GM18861 (cell line): ENCODE results near the gene ZP3.
A peak's percentile ranks its signal among the peaks of the same experiment; 100 is the strongest.
"Not testable (repeated sequence)": the region's sequence is repeated elsewhere in the genome, so short reads cannot be mapped to it uniquely, and the experiment has no call there.

Source experiments
- ATAC-seq: cut with Tn5 transposase; IDR thresholded peaks from one replicate; pipeline ENCODE4 v1.9.1; 2021; ENCODE audit not compliant: unreplicated experiment

Gene ZP3

GRCh38 chr7:76424413-76425111 lies at the start of gene ZP3:
TSS of gene ZP3 (plus strand) at chr7:76424950. CDS start at chr7:76424965, 15 bp downstream.
- ATAC-seq, result no peak

DNA sequence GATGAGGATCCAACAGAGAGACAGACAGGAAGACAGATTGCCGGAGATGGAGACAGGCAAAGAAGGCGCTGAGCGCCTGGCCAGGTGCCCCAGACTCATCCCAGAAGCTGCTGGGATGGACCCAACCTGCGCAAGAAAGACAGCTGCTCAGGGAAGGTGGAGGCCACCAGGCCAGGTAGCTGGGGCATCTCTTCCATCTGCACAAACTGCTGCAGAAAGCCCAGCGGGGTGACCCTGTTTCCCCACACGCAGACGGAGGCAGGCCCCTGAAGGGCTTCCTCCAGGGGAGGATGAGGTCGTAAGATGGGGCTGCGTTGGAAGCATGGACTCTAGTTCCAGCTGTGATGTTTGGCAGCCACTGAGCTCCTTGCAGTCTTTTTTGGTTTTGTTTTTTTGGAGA lies 49.5 kb upstream of the ZP3 start:
- ATAC-seq, result no peak

DNA sequence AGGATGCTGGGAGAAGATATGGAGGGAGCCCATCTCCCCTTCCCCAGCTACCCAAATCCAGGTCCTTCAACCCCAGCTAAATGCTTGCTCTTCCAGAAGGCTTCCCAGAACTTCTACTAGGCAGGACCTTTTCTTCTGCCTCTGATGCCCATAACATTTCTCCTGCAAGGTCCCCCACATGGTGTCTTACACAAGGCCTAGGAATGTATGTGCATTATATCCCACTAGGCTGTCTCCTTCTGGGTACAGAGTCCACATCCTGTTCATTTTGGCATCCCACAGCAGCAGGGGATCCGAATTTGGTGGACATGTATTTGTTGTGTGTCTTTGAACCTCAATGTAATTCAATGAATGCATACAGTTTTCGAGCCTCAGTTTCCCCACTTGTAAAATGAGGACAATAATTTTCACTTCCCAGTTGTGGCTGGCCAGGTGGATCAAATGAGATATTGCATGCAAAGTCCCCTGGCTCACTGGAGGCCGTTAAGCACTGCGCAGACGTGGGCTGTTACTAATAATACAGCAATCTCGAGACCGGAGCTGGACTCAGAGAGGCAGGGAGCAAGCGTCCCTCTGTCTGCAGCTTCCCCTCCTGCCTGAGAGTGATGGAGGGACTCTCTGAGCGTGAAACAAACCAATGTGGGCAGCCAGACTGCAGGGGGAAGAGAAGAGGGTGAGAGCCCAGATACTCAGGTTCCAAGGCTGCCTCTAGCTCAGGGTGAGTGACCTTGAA lies 47.4 kb upstream of the ZP3 start:
- no peak for ATAC-seq

GRCh38 chr7:76380623-76380966 lies 44.2 kb upstream of the ZP3 start:
- no peak for ATAC-seq

GRCh38 chr7:76381814-76382213 lies 42.9 kb upstream of the ZP3 start:
- ATAC-seq, result no peak

GRCh38 chr7:76383089-76383944 lies 41.4 kb upstream of the ZP3 start:
- no peak for ATAC-seq

GRCh38 chr7:76386691-76387260 lies 38.0 kb upstream of the ZP3 start:
- ATAC-seq, result no peak

- ATAC-seq, result not testable (repeated sequence)
These were observed 37.0 kb upstream of the ZP3 start for GRCh38 chr7:76387789-76388188.

- ATAC-seq, result no peak
These were observed 34.7 kb upstream of the ZP3 start for GRCh38 chr7:76390092-76390491.

- ATAC-seq, result no peak
These were observed 32.1 kb upstream of the ZP3 start for GRCh38 chr7:76392531-76393115.

DNA sequence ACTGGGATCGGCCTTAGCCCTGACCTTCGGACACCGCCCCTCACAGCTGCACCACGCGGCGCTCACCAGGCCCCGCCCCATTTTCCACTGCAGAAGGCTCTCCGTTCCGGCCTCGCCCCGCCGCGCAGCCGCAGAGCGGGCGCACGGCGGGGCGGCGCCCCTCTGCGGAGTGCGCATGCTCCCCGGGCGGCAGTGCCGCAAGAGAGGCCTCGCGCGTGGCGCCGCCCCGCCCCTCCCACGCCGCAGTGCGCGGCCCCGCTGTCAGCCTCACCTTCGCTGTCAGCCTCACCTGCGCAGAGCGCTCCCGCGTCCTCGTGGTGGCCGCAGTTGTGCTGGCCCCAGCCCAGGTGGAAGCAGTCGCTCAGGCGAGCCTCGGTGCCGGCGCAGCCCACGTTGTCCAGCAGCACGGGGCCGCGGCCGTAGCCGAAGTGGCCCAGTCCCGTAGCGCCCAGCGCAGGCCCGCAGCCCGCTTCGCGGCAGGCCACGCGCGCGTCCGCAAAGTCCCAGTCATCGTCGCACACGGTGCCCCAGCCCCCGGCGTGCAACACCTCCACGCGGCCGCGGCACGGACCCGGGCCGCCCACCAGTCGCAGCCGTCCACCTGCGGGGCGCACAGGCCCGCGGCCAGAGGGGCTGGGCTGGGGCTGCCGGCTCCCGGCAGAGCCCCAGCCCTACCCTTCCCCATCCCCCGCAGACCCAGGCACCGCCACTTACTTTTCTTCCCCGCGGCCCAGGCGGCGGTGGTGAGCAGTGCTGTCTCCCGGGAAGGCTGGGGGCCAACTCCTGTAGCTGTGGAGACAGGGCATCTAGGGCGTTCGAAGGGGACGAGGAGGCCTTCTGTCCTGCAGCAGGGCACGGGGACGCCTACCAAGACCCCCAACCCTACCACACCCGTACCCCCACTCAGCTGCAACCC lies 31.4 kb upstream of the ZP3 start:
- ATAC-seq, result peak; percentile 84

GRCh38 chr7:76394957-76395356 lies 29.8 kb upstream of the ZP3 start:
- no peak for ATAC-seq

DNA sequence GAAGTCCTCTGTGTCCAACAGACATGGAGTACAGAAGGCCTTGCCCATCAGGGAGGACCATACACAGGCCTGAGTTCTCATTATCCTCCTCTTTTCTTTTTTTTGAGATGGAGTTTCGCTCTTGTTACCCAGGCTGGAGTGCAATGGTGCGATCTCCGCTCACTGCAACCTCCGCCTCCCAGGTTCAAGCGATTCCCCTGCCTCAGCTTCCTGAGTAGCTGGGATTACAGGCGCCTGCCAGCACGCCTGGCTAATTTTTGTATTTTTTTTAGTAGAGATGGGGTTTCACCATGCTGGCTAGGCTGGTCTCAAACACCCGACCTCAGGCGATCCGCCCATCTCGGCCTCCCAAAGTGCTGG lies 29.2 kb upstream of the ZP3 start:
- not testable (repeated sequence) for ATAC-seq

GRCh38 chr7:76395965-76396726 lies 28.6 kb upstream of the ZP3 start:
- no peak for ATAC-seq

DNA sequence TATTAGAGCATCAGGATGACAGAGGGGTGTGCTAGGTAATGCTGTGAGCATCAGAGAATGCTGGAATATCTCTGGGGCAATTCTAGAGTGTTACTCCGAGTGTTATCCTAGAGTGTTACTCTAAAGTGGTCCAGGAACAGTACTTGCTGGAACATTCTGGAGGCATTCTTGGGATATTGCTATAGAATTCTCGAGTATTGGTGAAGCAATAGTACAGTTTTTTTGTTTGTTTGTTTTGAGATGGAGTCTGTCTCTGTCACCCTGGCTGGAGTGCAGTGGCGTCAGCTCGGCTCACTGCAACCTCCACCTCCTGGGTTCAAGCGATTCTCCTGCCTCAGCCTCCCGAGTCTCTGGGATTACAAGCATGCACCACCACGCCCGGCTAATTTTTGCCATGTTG lies 27.9 kb upstream of the ZP3 start:
- no peak for ATAC-seq

DNA sequence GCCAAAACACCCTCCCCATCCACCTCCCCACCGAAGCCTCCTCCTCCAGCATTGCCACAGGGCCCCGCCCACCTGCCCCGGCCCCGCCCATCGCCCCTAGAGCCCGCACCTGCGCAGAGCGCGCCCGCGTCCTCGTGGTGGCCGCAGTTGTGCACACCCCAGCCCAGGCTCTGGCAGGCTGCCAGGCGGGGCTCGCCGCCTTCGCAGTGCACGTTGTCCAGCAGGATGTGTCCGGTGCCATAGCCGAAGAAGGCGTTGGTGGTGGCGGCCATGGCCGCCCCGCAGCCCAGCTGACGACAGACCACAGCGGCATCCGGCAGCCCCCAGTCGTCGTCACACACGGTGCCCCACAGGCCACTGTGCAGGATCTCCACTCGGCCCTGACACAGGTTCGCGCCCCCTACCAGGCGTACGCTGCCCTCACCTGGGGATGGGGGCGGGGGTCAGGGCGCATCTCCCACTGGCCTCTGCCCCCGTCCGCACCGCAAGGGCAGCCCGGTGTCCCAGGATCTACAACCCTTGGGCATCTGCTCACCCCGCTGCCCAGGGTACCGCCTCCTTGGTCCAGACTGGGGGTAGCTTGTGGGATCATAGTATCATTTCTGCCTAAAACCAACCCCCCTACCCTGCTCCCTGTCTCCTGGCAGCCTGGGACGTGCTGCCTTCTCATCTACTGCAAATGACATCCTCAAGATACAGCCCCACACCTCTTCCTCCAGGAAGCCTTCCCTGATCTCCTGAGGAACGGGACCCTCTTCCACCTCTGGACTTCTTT lies 27.2 kb upstream of the ZP3 start:
- ATAC-seq, result no peak

DNA sequence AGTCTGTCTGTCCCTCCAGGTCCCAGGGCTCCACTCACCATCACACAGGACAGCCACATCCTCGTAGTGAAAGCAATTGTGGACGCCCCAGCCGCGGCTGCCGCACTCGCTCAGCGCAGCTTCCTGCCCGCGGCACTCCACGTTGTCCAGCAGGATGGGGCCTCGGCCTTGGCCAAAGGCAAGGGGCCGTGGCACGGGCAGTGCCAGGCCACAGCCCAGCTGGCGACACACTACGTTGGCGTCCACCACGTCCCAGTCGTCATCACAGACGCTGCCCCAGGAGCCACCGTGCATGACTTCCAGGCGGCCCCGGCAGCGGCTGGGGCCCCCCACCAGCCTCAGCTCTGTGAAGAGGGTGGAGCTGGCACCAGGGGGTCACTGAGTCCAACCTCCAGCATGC lies 24.5 kb upstream of the ZP3 start:
- ATAC-seq, result no peak

- not testable (repeated sequence) for ATAC-seq
These were observed 21.7 kb upstream of the ZP3 start for GRCh38 chr7:76403097-76403496.
